Caco-2 (cell line): ENCODE measurements around the gene TNFSF13. TPM values are rescaled to one million over a fixed set of nuclear protein-coding genes. Genes with fewer than 3 reads are reported as not detected.

Source experiments
- BruUV-seq: library from RNA; stranded (reverse); fragments of 400-500 nt; replicated peaks from 2 replicates; lab custom pipeline; 2021; lab: Mats Ljungman, UMichigan
- CTCF ChIA-PET: fragments of 300-600 bp; sonication (Branson Sonifier 250); formaldehyde crosslinking; loops from one replicate; lab custom pipeline; 2022; ENCODE audit warnings: antibody characterized with exemption; lab: Charles Lee
- POLR2A ChIA-PET: fragments of 300-600 bp; sonication (Branson Sonifier 250); formaldehyde crosslinking; loops from one replicate; lab custom pipeline; 2022; ENCODE audit warnings: antibody characterized with exemption; lab: Charles Lee
- DNase-seq, 2 experiments: peaks; one replicate each; pipeline versions ENCODE4 v3.0.0 to v3.0.0-alpha.2; 2020 to 2022
- H3K27me3 ChIP-seq: replicated peaks from 2 replicates; pipeline ENCODE4 v1.6.0; 2011; ENCODE audit warnings: low read length; ENCODE audit not compliant: control insufficient read depth, insufficient read depth
- H3K36me3 ChIP-seq: 2 replicates; pipeline ENCODE4 v1.5.1; 2011; ENCODE audit warnings: low read length; ENCODE audit not compliant: control insufficient read depth, insufficient read depth
- H3K4me1 ChIP-seq: fragments of 250-450 bp; sonication (Bioruptor Pico); 2 replicates; pipeline ENCODE4 v1.5.1; 2020; ENCODE audit warnings: mild to moderate bottlenecking
- H3K4me3 ChIP-seq: 2 replicates; pipeline ENCODE4 v1.5.1; 2011; ENCODE audit warnings: low read depth, mild to moderate bottlenecking, control low read depth, low read length
- H3K9me3 ChIP-seq: fragments of 250-450 bp; sonication (Bioruptor Pico); 2 replicates; pipeline ENCODE4 v1.5.1; 2020; ENCODE audit warnings: mild to moderate bottlenecking, moderate library complexity
- H3K27ac Mint-ChIP-seq: one replicate; pipeline ENCODE4 v1.8.0; 2022; ENCODE audit warnings: mixed read lengths; ENCODE audit not compliant: unreplicated experiment
- H3K27me3 Mint-ChIP-seq: one replicate; pipeline ENCODE4 v1.8.0; 2022; ENCODE audit warnings: mixed read lengths; ENCODE audit not compliant: insufficient read depth, unreplicated experiment
- H3K36me3 Mint-ChIP-seq: one replicate; pipeline ENCODE4 v1.8.0; 2022; ENCODE audit warnings: mild to moderate bottlenecking, mixed read lengths; ENCODE audit not compliant: insufficient read depth, unreplicated experiment
- H3K4me1 Mint-ChIP-seq: one replicate; pipeline ENCODE4 v1.8.0; 2022; ENCODE audit warnings: low read depth, mixed read lengths; ENCODE audit not compliant: unreplicated experiment
- H3K4me3 Mint-ChIP-seq: one replicate; pipeline ENCODE4 v1.8.0; 2022; ENCODE audit warnings: mild to moderate bottlenecking, moderate library complexity, mixed read lengths; ENCODE audit not compliant: unreplicated experiment
- H3K9me3 Mint-ChIP-seq: one replicate; pipeline ENCODE4 v1.8.0; 2022; ENCODE audit warnings: mixed read lengths; ENCODE audit not compliant: unreplicated experiment
- intact Hi-C: fragments of 100-400 bp; cut with micrococcal nuclease; formaldehyde crosslinking; loops from one replicate; pipeline ENCODE4 v1.10.0; 2022; ENCODE audit not compliant: unreplicated experiment
- total RNA-seq: library from RNA; stranded (reverse); gene quantifications from 2 replicates; pipeline ENCODE4 v1.2.3, GENCODE V29; 2022
- TF ChIP-seq, protein P1 (sequence below), 2 experiments: fragments of 200-600 bp in 1 of 2; IDR thresholded peaks; 1 replicate in 1 of 2; 2 replicates in 1 of 2; pipeline versions ENCODE4 v1.5.1 to v1.8.0; 2011 to 2022; ENCODE audit warnings: antibody characterized with exemption in 1 of 2, control low read depth in 1 of 2, inconsistent platforms in 1 of 2, low read depth in 1 of 2, low read length in 1 of 2, mild to moderate bottlenecking in 1 of 2, moderate library complexity in 1 of 2; ENCODE audit not compliant: insufficient read depth in 1 of 2, severe bottlenecking in 1 of 2, unreplicated experiment in 1 of 2

Gene TNFSF13
- total RNA-seq, 1 experiment from 2014 or later: 0.20 TPM

DNA sequence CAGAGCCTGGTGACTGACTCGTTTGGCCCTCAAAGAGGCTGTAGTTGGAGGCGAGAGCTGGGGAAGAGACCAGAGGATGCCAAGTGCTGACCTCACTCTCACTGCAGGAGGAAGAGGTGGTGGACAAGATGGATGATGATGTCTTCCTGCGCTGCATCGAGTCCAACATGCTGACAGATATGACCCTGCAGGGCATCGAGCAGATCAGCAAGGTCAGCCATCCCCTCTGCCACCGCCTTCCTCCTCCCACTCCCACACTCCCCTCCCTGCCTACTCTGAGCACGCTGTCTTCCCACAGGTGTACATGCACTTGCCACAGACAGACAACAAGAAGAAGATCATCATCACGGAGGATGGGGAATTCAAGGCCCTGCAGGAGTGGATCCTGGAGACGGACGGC is 47.4 kb upstream of the TNFSF13 start:
- H3K4me3 Mint-ChIP-seq: no peak overlapping the region
- no peaks in the 10 kb centered on the region for H3K9me3 Mint-ChIP-seq
- CTCF ChIA-PET: no interaction called here
- DNase-seq: no peak
- H3K36me3 Mint-ChIP-seq: peaks cover 58% of the 10 kb centered on the region
- H3K4me1 ChIP-seq: no peaks in the 10 kb centered on the region
- H3K36me3 ChIP-seq: no peaks in the 10 kb centered on the region
- TF ChIP-seq, protein P1, sequence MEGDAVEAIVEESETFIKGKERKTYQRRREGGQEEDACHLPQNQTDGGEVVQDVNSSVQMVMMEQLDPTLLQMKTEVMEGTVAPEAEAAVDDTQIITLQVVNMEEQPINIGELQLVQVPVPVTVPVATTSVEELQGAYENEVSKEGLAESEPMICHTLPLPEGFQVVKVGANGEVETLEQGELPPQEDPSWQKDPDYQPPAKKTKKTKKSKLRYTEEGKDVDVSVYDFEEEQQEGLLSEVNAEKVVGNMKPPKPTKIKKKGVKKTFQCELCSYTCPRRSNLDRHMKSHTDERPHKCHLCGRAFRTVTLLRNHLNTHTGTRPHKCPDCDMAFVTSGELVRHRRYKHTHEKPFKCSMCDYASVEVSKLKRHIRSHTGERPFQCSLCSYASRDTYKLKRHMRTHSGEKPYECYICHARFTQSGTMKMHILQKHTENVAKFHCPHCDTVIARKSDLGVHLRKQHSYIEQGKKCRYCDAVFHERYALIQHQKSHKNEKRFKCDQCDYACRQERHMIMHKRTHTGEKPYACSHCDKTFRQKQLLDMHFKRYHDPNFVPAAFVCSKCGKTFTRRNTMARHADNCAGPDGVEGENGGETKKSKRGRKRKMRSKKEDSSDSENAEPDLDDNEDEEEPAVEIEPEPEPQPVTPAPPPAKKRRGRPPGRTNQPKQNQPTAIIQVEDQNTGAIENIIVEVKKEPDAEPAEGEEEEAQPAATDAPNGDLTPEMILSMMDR (IDR thresholded peaks at IDR 0.05; ENCODE audit: insufficient read depth in 1 of 2, low read depth in 1 of 2, low read length in 1 of 2, severe bottlenecking in 1 of 2, unreplicated experiment in 1 of 2): no peak
- H3K9me3 ChIP-seq: no peaks in the 10 kb centered on the region
- H3K4me1 Mint-ChIP-seq: no peaks in the 10 kb centered on the region
- H3K27me3 ChIP-seq: no peaks in the 10 kb centered on the region
- H3K4me3 ChIP-seq: no peak overlapping the region
- no peak overlapping the region for H3K27ac Mint-ChIP-seq
- no peaks in the 10 kb centered on the region for H3K27me3 Mint-ChIP-seq
- intact Hi-C loops: no loop called here
- BruUV-seq: no TSS peak
- POLR2A ChIA-PET: interaction anchor here (0.7 kb wide), 1 partner anchor 131 kb away, joined by 4 read pairs; no protein-coding TSS in a partner anchor

DNA sequence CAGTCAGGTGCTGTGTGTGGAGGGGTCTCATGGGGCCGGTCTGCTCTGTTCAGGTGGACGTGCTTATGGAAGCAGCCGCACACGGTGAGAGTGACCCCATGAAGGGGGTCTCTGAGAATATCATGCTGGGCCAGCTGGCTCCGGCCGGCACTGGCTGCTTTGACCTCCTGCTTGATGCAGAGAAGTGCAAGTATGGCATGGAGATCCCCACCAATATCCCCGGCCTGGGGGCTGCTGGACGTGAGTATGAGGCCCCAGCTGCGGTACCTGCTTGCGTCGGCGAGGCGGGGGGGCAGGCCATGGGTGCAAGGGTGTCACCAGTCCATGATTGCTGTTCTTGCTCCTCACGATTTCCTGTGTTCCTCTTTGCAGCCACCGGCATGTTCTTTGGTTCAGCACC is 46.4 kb upstream of the TNFSF13 start:
- DNase-seq: no peak
- Histone ChIP-seq H3K4me1 (no peaks in the 10 kb centered on the region), H3K36me3 (no peaks in the 10 kb centered on the region), H3K9me3 (no peaks in the 10 kb centered on the region), H3K4me3 (no peak overlapping the region), H3K27me3 (no peaks in the 10 kb centered on the region)
- Mint-ChIP-seq H3K9me3 (no peaks in the 10 kb centered on the region), H3K27ac (no peak overlapping the region), H3K4me3 (no peak overlapping the region), H3K4me1 (no peaks in the 10 kb centered on the region), H3K27me3 (no peaks in the 10 kb centered on the region), H3K36me3 (peaks cover 48% of the 10 kb centered on the region)
- intact Hi-C loops: no loop called here
- ChIA-PET POLR2A (no interaction called here), CTCF (no interaction called here)
- TF ChIP-seq, protein P1 (IDR thresholded peaks at IDR 0.05; ENCODE audit: insufficient read depth in 1 of 2, low read depth in 1 of 2, low read length in 1 of 2, severe bottlenecking in 1 of 2, unreplicated experiment in 1 of 2): no peak
- no TSS peak for BruUV-seq

DNA sequence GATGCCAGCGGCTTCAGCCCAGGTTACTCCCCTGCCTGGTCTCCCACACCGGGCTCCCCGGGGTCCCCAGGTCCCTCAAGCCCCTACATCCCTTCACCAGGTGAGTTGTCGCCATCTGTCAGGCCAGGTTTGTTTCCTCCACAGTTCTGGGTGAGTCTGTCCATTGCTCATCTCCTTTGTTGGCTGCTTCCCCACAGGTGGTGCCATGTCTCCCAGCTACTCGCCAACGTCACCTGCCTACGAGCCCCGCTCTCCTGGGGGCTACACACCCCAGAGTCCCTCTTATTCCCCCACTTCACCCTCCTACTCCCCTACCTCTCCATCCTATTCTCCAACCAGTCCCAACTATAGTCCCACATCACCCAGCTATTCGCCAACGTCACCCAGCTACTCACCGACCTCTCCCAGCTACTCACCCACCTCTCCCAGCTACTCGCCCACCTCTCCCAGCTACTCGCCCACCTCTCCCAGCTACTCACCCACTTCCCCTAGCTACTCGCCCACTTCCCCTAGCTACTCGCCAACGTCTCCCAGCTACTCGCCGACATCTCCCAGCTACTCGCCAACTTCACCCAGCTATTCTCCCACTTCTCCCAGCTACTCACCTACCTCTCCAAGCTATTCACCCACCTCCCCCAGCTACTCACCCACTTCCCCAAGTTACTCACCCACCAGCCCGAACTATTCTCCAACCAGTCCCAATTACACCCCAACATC is 45.6 kb upstream of the TNFSF13 start:
- TF ChIP-seq, protein P1 (IDR thresholded peaks at IDR 0.05; ENCODE audit: insufficient read depth in 1 of 2, low read depth in 1 of 2, low read length in 1 of 2, severe bottlenecking in 1 of 2, unreplicated experiment in 1 of 2): no peak
- Mint-ChIP-seq H3K4me3 (no peak overlapping the region), H3K4me1 (no peaks in the 10 kb centered on the region), H3K36me3 (peaks cover 40% of the 10 kb centered on the region), H3K9me3 (no peaks in the 10 kb centered on the region), H3K27ac (no peak overlapping the region), H3K27me3 (no peaks in the 10 kb centered on the region)
- no peaks in the 10 kb centered on the region for H3K36me3 ChIP-seq
- ChIA-PET CTCF (interaction anchor here (0.9 kb wide), 1 partner anchor 48 kb away, joined by 3 read pairs; no protein-coding TSS in a partner anchor), POLR2A (no interaction called here)
- no TSS peak for BruUV-seq
- H3K4me1 ChIP-seq: no peaks in the 10 kb centered on the region
- intact Hi-C loops: no loop called here
- no peaks in the 10 kb centered on the region for H3K9me3 ChIP-seq
- no peaks in the 10 kb centered on the region for H3K27me3 ChIP-seq
- H3K4me3 ChIP-seq: no peak overlapping the region
- DNase-seq: no peak
